ACC112 (cell line): ENCODE measurements around the gene ST13.
"Not testable (repeated sequence)": the region's sequence is repeated elsewhere in the genome, so short reads cannot be mapped to it uniquely, and the experiment has no call there.

Experiments
- H2AFZ ChIP-seq: fragments of 200-600 bp; sonication (generic); one replicate; pipeline ENCODE4 v1.6.0; 2017; ENCODE audit warnings: antibody characterized with exemption, low read length; ENCODE audit not compliant: unreplicated experiment
- H3K27ac ChIP-seq: fragments of 200-600 bp; sonication (generic); 2 replicates; pipeline ENCODE4 v1.5.1; 2014; ENCODE audit warnings: low read depth, mild to moderate bottlenecking, antibody characterized with exemption, low read length, moderate library complexity
- H3K27me3 ChIP-seq: fragments of 200-600 bp; sonication (generic); 2 replicates; pipeline ENCODE4 v1.6.1; 2014; ENCODE audit warnings: mild to moderate bottlenecking, antibody characterized with exemption, low read length, moderate library complexity, mixed read lengths; ENCODE audit not compliant: insufficient read depth
- H3K36me3 ChIP-seq: fragments of 200-600 bp; sonication (generic); 2 replicates; pipeline ENCODE4 v1.6.1; 2016; ENCODE audit warnings: mild to moderate bottlenecking, antibody characterized with exemption, low read length, moderate library complexity, mixed read lengths; ENCODE audit not compliant: insufficient read depth
- H3K4me1 ChIP-seq: fragments of 200-600 bp; sonication (generic); one replicate; pipeline ENCODE4 v1.6.1; 2016; ENCODE audit warnings: low read length, mixed read lengths; ENCODE audit not compliant: insufficient read depth, unreplicated experiment, control insufficient read depth
- H3K4me3 ChIP-seq: fragments of 200-600 bp; sonication (generic); 2 replicates; pipeline ENCODE4 v1.5.1; 2014; ENCODE audit warnings: mild to moderate bottlenecking, low read depth, low read length
- H3K79me2 ChIP-seq: fragments of 200-600 bp; sonication (generic); one replicate; pipeline ENCODE4 v1.6.0; 2016; ENCODE audit warnings: low read length; ENCODE audit not compliant: control insufficient read depth, unreplicated experiment, insufficient read depth

ST13 gene

DNA sequence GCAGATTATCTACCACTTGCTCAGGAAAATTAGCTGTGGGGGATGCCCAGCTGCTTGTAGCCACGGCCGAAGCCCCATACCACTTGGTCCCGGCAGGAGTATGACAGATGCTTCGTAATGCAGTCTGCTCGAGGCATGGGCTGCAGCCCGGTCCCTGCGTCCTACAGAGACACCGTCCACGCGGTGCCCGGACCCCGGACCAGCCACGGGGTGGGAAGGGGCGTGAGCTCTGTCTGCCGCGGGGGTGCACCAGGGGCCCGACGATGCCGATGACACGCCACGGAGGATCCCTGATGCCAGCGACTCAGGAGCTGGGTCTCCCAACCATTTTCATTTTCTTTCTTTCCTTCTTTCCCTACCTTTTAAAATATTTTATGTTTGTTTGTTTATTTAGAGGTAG is 67.3 kb downstream of the ST13 start:
- no peak overlapping the region for H3K4me3 ChIP-seq
- no peaks in the 10 kb centered on the region for H3K27me3 ChIP-seq
- no peak overlapping the region for H2AFZ ChIP-seq
- H3K27ac ChIP-seq: no peak overlapping the region
- no peaks in the 10 kb centered on the region for H3K36me3 ChIP-seq
- H3K79me2 ChIP-seq: no peaks in the 10 kb centered on the region
- peaks cover 8% of the 10 kb centered on the region for H3K4me1 ChIP-seq

DNA sequence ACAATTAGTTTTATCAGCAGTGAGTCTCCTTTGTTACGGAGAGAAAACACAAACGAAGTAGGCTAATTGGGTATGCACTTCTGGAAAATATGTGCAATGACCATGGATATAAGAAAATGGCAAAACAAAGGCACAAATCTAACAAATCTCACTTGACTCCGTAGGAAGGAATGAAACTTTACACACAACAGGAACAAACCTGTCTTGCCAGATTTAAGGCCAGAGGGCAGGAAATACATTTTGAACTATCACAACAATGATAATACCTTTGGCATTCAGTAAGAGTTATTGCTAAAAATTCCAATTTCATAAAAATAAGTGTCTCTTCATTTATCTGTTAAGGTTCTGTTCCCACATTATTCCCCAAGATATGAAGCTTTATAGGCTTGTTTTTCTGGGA is 73.9 kb downstream of the ST13 start:
- H3K27ac ChIP-seq: no peak overlapping the region
- H3K36me3 ChIP-seq: 0 out of 2 replicates have a peak, but pooled peaks cover 3% of the 10 kb centered on the region
- no peaks in the 10 kb centered on the region for H3K27me3 ChIP-seq

DNA sequence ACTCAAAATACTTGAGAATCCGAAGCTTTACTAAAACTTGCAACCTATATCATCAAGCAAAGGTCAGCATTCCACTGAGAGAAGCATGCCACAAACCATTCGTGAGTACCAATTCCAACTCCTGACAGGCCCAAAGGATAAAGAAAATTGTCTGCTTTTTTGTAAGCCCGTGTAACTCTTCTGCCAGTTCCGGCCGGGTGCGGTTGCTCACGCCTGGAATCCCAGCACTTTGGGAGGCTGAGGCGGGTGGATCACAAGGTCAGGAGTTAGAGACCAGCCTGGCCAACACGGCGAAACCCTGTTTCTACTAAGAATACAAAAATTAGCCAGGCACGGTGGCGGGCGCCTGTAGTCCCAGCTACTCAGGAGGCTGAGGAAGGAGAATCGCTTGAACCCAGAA is 74.7 kb downstream of the ST13 start:
- H3K4me1 ChIP-seq, H3K27ac ChIP-seq, H3K36me3 ChIP-seq, H3K79me2 ChIP-seq, H3K4me3 ChIP-seq, H2AFZ ChIP-seq, H3K27me3 ChIP-seq: not testable (repeated sequence)

More for the DNA sequence above, 73.9 kb downstream of the ST13 start:
- no peak overlapping the region for H3K4me3 ChIP-seq
- H3K4me1 ChIP-seq: no peaks in the 10 kb centered on the region
- no peak overlapping the region for H2AFZ ChIP-seq
- H3K79me2 ChIP-seq: no peaks in the 10 kb centered on the region
